PC-9 (cell line): ENCODE measurements around the gene LARGE1.

Source experiments
- EZH2 ChIP-seq: fragments of 200-600 bp; sonication (generic); IDR thresholded peaks from 2 replicates; pipeline ENCODE4 v1.8.0; 2017; ENCODE audit warnings: antibody characterized with exemption, low read depth
- TF ChIP-seq, protein P1 (sequence below): fragments of 200-600 bp; sonication (generic); conservative IDR thresholded peaks from 2 replicates; pipeline ENCODE4 v1.6.1; 2017; ENCODE audit warnings: mixed run types, antibody characterized with exemption, mild to moderate bottlenecking, moderate library complexity

DNA sequence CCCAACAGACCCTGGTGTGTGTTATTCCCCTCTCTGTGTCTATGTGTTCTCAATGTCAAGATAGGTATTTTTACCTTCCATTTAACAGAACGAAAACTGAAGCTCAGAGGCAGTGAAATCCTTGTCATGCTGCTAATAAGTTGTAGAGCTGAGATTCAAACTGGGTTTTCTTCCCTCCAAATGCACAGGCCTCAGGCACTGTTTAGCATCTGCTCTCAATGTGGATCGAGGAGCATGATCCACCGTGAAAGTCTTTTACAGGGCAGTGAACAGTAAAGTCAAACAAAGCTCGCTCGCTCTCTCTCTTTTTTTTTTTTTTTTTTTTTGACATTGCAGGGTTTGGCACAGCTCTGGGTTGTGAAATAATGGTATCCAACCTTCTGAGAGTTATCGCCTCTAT, 461.1 kb downstream of the LARGE1 start:
- TF ChIP-seq, protein P1, sequence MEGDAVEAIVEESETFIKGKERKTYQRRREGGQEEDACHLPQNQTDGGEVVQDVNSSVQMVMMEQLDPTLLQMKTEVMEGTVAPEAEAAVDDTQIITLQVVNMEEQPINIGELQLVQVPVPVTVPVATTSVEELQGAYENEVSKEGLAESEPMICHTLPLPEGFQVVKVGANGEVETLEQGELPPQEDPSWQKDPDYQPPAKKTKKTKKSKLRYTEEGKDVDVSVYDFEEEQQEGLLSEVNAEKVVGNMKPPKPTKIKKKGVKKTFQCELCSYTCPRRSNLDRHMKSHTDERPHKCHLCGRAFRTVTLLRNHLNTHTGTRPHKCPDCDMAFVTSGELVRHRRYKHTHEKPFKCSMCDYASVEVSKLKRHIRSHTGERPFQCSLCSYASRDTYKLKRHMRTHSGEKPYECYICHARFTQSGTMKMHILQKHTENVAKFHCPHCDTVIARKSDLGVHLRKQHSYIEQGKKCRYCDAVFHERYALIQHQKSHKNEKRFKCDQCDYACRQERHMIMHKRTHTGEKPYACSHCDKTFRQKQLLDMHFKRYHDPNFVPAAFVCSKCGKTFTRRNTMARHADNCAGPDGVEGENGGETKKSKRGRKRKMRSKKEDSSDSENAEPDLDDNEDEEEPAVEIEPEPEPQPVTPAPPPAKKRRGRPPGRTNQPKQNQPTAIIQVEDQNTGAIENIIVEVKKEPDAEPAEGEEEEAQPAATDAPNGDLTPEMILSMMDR, result no peak
- no peak for TF ChIP-seq EZH2
